ENCODE data around the gene BLOC1S6.

DNA sequence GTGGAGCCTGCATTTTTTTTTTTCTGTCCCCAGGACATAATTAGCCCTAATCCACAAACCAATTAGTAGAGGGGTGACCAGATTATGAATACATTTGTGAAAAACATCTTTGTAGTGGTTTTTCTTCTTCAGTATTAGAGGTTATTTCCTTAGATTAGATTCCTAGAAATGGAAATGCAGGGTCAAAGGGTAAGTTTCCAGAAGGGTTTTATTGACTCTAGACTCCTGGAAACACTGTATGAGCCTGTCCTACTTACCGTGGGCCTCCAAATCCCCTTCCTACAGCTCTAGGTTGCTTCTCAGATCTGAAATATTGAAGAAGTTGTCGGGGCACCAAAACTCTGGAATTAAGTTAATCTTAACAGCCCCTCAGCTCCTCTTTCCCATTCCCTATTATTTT, 70.1 kb downstream of the BLOC1S6 start:
- TF ChIP-seq, protein P1, sequence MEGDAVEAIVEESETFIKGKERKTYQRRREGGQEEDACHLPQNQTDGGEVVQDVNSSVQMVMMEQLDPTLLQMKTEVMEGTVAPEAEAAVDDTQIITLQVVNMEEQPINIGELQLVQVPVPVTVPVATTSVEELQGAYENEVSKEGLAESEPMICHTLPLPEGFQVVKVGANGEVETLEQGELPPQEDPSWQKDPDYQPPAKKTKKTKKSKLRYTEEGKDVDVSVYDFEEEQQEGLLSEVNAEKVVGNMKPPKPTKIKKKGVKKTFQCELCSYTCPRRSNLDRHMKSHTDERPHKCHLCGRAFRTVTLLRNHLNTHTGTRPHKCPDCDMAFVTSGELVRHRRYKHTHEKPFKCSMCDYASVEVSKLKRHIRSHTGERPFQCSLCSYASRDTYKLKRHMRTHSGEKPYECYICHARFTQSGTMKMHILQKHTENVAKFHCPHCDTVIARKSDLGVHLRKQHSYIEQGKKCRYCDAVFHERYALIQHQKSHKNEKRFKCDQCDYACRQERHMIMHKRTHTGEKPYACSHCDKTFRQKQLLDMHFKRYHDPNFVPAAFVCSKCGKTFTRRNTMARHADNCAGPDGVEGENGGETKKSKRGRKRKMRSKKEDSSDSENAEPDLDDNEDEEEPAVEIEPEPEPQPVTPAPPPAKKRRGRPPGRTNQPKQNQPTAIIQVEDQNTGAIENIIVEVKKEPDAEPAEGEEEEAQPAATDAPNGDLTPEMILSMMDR (IDR thresholded peaks at IDR 0.05) = no peak
- TF ChIP-seq POLR2AphosphoS5 (IDR thresholded peaks at IDR 0.05) = no peak
